GM21717 (cell line): ENCODE results near the gene GH2.
"Not testable (repeated sequence)": the region's sequence is repeated elsewhere in the genome, so short reads cannot be mapped to it uniquely, and the experiment has no call there.

ENCODE experiments used
- ATAC-seq: cut with Tn5 transposase; IDR thresholded peaks from one replicate; pipeline ENCODE4 v1.9.1; 2021; ENCODE audit warnings: mild to moderate bottlenecking, moderate library complexity; ENCODE audit not compliant: unreplicated experiment

Gene GH2

DNA sequence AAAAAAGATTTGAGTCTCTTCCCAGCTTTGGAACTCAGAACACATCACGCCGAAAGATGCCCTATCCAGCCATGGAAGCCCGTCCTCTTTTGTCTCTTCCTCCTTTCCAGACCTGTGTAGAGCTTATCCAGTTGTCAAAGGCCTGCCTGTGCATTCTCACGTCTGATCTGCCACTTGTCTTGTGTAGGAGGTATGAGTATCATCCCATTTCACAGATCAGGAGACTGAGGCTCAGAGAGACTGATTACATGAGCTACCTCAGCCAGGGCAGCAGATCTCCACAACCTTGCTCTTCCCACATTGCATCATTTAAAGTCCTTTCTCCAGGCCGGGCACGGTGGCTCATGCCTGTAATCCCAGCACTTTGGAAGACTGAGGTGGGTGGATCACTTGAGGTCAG, 7.1 kb downstream of the GH2 start:
- not testable (repeated sequence) for ATAC-seq

DNA sequence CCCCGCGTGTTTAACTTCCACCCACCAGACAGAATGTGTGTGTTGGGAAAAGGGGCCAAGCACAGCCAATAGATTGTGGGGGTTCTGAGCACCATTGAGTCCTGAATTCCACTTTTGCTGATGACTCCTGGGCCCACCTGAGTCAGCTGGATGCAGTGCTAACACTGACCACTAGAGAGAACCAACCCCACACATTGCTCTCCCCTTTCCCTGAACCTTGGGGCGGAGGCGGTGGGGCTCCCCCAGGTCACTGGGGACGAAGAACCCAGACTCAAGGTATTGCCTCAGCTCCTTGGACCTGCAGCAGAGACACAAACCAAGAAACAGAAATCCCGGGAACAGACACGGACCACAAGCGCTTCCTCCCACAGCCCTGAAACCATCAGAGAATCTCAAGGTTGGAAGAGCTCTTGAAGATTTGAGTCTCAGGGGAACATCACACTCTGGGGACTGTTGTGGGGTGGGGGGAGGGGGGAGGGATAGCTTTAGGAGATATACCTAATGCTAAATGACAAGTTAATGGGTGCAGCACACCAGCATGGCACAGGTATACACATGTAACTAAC, 7.6 kb downstream of the GH2 start:
- not testable (repeated sequence) for ATAC-seq

DNA sequence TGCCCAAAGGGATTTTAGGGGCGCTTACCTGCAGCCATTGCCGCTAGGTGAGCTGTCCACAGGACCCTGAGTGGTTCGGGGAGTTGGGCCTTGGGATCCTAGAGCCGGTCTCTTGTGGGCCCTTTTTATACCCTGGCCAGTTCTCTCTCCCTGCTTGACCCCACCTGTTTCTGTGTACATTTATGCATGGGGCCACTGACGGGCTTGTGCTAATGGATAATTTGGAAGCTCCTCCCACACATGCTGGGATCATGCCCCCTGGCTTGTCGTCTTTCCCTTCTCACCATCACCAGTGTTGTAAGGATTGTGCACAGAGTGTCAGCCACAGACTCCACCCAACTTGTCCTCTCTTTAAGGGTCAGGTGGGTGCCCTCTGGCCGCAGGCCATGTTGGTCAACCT, 8.2 kb downstream of the GH2 start, which contains the start of gene CSH2:
Gene CSH2 (minus strand): TSS at position 101 of the 400 bp plus-strand sequence. CDS start 63 bp downstream, at position 38.
- ATAC-seq = not testable (repeated sequence)

- ATAC-seq = not testable (repeated sequence)
Measured at GRCh38 chr17:63871646-63872365, 9.9 kb downstream of the GH2 start.

- not testable (repeated sequence) for ATAC-seq
Measured at GRCh38 chr17:63870292-63870665, 11.5 kb downstream of the GH2 start.

DNA sequence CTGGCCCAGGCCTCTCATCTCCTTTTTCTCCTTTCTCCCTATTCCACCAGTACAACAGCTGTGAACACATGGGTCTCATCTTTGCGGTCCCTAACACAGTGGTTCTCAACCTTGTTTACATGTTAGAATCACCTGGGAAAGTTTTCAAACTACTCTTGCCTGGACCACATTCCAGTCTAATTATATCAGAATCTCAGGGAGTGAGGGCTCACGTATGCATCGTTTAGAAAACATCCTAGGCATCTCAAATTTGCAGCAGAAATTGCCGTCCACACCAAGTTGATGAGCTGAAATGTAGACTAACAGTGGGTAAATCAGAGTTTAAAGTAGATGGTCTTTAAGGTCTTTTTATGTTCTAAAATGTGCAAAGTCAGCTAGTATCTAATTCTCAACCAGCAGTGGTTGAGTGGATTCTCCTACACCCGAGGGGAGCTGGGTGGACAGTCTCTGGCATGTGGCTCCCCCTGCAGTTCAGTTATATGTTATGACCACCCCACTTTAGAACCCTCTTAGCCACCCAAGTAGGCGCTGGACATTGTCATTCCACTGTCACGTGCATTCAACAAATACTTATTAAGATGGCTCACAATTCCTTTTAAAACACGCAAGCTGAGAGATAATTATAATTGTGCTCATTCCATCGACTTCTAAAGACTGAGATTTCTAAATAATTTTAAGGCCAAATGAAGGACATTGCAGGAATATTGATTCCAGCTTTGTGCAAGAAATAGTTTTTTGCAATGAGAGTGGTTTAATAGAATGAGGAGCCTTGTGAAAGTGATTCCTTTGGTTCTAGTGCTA, 12.1 kb downstream of the GH2 start:
- not testable (repeated sequence) for ATAC-seq

DNA sequence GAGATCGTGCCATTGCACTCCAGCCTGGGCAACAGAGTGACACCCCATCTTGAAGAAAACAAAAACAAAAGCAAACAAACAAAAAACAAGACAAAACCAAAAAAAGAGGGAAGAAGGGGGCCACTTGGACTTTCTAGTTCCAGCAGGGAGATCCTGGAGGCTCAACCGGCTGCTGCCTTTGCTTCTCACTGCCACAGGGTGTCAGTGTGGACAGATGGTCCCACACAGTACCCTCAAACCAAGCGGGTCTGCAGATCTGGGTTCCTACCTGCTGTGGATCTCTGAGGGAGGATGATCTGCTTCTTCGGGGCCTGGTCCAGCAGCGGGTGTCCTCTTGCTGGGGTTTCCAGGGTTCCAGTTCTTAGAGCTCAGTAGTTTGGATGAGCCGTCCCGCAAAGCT, 15.1 kb downstream of the GH2 start:
- ATAC-seq = not testable (repeated sequence)

DNA sequence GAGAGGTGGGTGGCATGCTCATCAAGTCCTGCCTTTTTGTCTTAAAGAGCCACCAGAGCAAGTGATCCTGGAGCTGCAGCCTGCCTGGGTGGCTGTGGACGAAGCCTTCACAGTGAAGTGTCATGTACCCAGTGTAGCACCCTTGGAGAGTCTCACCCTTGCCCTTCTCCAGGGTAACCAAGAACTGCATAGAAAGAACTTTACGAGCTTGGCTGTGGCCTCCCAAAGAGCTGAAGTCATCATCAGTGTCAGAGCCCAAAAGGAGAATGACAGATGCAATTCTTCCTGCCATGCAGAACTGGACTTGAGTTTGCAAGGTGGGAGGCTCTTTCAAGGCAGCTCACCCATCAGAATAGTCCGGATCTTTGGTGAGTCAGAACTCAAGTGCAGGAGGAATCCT, 22.5 kb downstream of the GH2 start:
- ATAC-seq = no peak

- ATAC-seq = not testable (repeated sequence)
Measured at GRCh38 chr17:63856425-63856824, 25.3 kb downstream of the GH2 start.

DNA sequence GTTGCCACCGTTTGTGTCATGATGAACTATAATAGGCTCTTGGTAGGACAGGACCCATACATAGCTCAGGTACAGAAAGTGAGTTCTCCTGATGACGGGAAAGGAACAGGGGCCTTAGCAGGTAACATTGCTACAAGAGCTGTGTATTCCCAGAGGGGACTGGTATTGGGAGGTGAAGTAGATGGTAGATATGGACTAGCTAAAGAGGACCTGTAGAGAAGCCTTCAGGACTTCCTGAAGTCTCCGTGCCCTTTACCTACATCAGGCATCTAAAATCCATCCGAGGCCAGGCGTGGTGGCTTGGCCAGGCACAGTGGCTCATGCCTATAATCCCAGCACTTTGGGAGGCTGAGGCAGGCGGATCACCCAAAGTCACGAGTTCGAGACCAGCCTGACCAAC, 26.6 kb downstream of the GH2 start:
- no peak for ATAC-seq

DNA sequence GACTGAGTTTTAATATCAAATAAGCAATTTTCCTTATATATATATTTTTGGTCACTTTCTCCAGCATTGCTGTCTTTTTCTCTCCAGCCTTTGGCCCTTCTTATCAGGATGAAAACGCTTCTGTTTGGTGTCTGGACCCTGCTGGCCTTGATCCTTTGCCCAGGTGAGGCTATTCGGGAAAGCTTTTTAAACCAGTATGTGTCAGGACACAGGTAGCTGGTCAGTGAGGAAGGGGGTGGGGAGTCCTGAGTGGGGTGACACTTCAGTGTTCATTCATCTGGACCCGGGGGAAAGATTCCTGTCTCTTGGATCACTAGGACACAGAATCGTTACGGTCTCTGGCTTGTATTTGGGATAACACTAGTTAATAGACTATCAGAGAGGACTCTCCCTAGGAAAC, 27.0 kb downstream of the GH2 start:
- no peak for ATAC-seq

DNA sequence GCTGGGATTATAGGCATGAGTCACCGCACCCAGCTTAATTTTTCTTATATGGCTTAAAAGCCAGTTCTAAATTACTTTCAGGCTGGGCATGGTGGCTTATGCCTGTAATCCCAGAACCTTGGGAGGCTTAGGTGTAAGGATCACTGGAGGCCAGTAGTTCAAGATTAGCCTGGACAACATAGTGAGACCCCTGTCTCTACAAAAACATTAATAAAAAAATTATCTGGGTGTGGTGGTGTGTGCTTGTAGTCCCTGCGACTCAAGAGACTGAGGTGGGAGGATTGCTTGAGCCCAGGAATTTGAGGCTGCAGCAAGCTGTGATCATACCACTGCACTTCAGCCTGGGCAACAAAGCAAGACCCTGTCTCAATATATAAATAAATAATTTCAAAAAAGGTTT, 28.5 kb downstream of the GH2 start:
- ATAC-seq = no peak

- no peak for ATAC-seq
Measured at GRCh38 chr17:63850401-63850800, 31.3 kb downstream of the GH2 start.

DNA sequence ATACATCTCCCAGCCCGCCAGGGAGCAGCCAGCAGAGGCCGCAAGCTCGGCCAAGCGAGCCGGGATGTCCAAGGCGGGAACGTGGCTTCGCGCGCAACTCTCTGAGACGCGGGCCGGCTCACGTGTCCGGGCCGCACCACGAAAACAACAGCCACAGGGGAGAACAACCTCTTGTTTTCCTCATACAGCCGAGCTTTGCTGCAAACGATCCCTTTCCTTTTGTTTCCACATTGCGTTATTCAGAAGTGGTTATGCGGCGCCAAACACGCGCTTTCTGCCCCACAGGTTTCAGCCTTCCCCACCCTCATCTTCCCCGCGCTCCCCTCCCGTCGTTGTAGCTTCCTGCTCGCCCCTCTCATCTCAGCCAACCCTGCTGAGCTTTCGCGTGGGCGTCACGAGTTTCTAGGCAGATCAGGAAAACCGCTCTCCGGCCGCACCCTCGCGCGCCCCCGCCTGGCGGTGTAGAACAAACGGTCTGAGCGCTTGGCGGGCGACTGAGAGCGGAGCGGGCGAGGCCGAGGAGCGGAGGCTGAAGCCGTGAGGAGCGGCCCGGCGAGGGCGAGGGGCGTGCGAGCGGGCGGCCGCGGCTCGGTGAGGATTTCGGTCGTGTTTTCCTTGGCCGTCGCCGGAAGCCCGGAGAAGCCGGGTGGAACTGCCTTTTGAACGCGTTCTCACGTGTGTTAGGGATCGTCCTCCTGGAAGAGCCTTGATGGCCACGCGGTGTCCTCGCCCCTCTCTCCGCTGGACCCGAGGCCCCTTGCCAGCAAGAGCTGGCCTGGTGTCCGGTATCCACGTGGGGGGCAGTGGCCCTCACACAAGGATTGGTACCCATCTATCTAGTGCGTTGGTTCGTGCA, 32.7 kb downstream of the GH2 start:
- ATAC-seq = peak; percentile 78

DNA sequence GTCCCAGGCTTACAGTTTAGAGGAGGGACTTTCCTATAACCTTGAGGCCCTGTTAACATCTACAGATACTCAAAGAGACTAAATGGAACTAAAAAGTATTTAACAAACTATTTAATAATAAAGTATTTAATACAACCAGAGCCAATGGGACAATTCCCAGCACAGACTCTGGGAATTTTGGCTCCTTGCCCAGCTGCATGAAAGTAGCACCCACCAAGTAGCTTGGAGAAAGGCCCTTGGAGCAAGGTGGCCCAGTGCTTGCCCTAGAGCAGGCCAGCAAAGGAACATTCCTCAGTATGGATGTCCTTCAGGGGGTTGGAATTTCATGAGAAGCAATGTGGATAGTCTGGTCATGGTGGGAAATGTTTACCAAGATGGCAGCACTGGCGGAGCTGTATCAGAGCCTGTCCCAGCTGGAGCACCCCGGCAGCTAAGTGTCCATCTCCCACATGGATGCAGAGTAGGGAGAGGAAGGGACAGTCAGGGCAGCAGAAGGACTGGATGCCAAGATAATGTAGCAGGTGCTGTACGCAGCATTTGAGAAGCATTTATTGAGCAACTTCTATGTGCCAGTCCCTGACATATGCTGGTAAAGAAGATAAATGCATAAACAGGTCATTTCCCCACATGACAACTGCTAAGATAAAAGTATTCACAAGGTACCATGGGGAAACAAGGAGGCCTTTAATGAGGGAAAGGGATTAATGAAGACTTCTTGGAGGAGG, 34.1 kb downstream of the GH2 start:
- no peak for ATAC-seq

DNA sequence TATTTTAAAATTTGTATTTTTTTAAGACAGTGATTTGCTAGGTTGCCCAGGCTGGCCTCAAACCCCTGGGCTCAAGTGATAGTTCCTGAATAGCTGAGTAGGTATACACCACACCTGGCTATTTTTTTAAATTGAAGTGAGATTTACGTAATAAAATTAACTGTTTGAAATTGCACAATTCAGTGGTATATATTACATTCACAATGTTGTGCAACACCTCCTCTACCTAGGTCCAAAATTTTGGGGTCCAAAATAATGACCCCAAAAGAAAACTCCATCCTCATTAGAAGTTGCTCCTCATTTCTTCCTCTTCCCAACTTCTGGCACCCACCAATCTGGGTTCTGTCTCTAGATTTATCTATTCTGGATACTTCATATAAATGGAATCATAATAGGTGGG, 36.2 kb downstream of the GH2 start:
- no peak for ATAC-seq

DNA sequence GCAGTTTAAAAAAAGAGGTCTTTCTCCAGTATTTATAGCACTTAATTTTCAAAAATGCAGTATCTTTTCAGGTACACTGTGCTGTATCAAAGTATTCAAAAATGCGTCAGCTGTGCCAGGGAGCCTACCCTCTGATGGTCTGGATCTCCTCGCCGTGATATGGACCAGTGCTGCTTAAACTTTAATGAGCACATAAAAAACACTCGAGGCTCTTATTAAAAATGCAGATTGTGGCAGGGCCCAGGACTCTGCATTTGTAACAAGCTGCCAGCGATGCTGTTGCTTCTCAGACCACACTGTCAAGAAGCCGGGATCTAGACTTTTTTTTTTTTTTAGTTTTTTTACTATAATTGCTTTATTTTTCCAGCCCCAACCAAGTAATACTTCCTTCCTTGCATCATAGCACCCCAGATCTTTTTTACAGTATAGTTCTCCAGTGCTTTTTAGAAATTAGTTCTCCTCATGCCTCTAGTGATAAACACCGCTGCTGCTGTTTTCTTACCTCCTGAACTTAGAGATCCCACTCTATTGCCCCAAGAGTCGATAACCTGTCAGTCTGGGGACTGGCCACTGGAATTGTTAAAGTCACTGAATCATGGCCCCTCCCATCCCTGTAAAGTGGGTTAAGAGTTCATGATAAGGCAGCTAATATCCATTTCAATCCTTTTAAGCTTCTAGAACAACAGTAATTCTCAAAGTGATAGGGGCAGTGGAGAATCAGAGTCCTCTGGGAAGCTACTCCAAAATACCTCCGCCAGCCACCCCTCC, 37.6 kb downstream of the GH2 start:
- ATAC-seq = no peak

DNA sequence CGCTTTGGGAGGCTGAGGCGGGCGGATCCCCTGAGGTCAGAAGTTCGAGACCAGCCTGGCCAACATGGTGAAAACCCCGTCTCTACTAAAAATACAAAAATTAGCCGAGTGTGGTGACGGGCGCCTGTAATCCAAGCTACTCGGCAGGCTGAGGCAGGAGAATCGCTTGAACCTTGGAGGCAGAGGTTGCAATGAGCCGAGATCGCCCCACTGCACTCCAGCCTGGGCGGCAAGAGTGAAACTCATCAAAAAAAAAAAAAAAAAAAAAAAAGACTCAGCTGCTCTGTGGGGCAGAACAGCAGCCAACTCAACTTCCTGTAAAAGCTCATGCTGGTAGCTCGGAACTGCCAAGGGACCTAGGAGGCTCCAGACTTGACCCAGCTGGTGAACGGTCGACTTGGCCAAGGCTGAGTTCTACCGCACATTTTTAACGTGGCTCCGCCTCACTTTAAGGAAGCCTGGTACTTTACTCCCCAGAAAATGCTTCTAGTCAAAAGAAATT, 38.3 kb downstream of the GH2 start:
- ATAC-seq = not testable (repeated sequence)
